Naive thymus-derived CD4-positive, alpha-beta T cell (primary cell): ENCODE measurements around the gene RMDN3. TPM values are rescaled to one million over a fixed set of nuclear protein-coding genes. Genes with fewer than 3 reads are reported as not detected.
A peak's percentile ranks its signal among the peaks of the same experiment; 100 is the strongest.

Source experiments
- ATAC-seq: fragments of 150-1000 bp; cut with Tn5 transposase; 2 replicates; pipeline ENCODE4 v1.10.0; 2021; ENCODE audit warnings: mild to moderate bottlenecking, moderate library complexity
- CTCF ChIA-PET: fragments of 350-600 bp; sonication (Branson Sonifier 250); formaldehyde crosslinking; loops from one replicate; lab custom pipeline; 2021; ENCODE audit warnings: antibody characterized with exemption; lab: Charles Lee
- POLR2A ChIA-PET: fragments of 350-600 bp; sonication (Branson Sonifier 250); formaldehyde crosslinking; loops from one replicate; lab custom pipeline; 2021; ENCODE audit warnings: antibody characterized with exemption, inconsistent platforms; lab: Charles Lee
- DNase-seq, 9 donors: peaks; one replicate each; pipeline versions ENCODE4 v3.0.0 to v3.0.0-alpha.2; 2020 to 2022; ENCODE audit warnings: mixed read lengths in 1 of 9
- H3K27ac ChIP-seq: one replicate; pipeline ENCODE4 v1.7.0; 2013; ENCODE audit warnings: mild to moderate bottlenecking, low read depth, low read length, moderate library complexity
- H3K27me3 ChIP-seq, 2 donors: one replicate each; pipeline ENCODE4 v1.7.0; 2013; ENCODE audit warnings: low read length in 2 of 2, mild to moderate bottlenecking in 2 of 2, moderate library complexity in 2 of 2; ENCODE audit not compliant: control insufficient read depth in 2 of 2, insufficient read depth in 2 of 2
- H3K36me3 ChIP-seq, 3 experiments: 1 replicate in 2 of 3; 2 replicates in 1 of 3; pipeline ENCODE4 v1.7.0; 2013; ENCODE audit warnings: low read length in 3 of 3, mild to moderate bottlenecking in 3 of 3, moderate library complexity in 1 of 3; ENCODE audit not compliant: insufficient read depth in 3 of 3, control insufficient read depth in 2 of 3
- H3K4me1 ChIP-seq, 2 donors: one replicate each; pipeline ENCODE4 v1.7.0; 2013; ENCODE audit warnings: low read length in 2 of 2, mild to moderate bottlenecking in 2 of 2, moderate library complexity in 1 of 2; ENCODE audit not compliant: control insufficient read depth in 2 of 2, insufficient read depth in 2 of 2
- H3K4me3 ChIP-seq: 2 replicates; pipeline ENCODE4 v1.7.0; 2013; ENCODE audit warnings: mild to moderate bottlenecking, low read length
- H3K9me3 ChIP-seq, 3 experiments: 1 replicate in 2 of 3; 2 replicates in 1 of 3; pipeline ENCODE4 v1.7.0; 2013; ENCODE audit warnings: low read length in 3 of 3; ENCODE audit not compliant: control insufficient read depth in 2 of 3
- H3K27ac Mint-ChIP-seq, 9 donors: one replicate each; pipeline ENCODE4 v1.8.0; 2020 to 2022; ENCODE audit warnings: mixed read lengths in 9 of 9, mild to moderate bottlenecking in 8 of 9, moderate library complexity in 5 of 9, inconsistent platforms in 2 of 9
- H3K27me3 Mint-ChIP-seq, 5 donors: one replicate each; pipeline ENCODE4 v1.8.0; 2021 to 2022; ENCODE audit warnings: mixed read lengths in 5 of 5, mild to moderate bottlenecking in 1 of 5
- H3K36me3 Mint-ChIP-seq, 5 donors: one replicate each; pipeline ENCODE4 v1.8.0; 2020 to 2022; ENCODE audit warnings: mixed read lengths in 5 of 5, mild to moderate bottlenecking in 3 of 5, inconsistent platforms in 1 of 5
- H3K4me1 Mint-ChIP-seq, 7 donors: one replicate each; pipeline ENCODE4 v1.8.0; 2020 to 2022; ENCODE audit warnings: mixed read lengths in 7 of 7, mild to moderate bottlenecking in 3 of 7, inconsistent platforms in 1 of 7
- H3K4me3 Mint-ChIP-seq, 10 donors: one replicate each; pipeline ENCODE4 v1.8.0; 2020 to 2022; ENCODE audit warnings: mild to moderate bottlenecking in 10 of 10, mixed read lengths in 10 of 10, moderate library complexity in 6 of 10, inconsistent platforms in 2 of 10
- H3K9me3 Mint-ChIP-seq, 11 donors: one replicate each; pipeline ENCODE4 v1.8.0; 2020 to 2022; ENCODE audit warnings: mixed read lengths in 11 of 11, mild to moderate bottlenecking in 4 of 11, inconsistent platforms in 1 of 11, moderate library complexity in 1 of 11
- intact Hi-C, 2 donors: fragments of 100-400 bp; cut with micrococcal nuclease; formaldehyde crosslinking; loops; one replicate each; pipeline ENCODE4 v1.15.1; 2023
- polyA plus RNA-seq, 2 donors: library from polyadenylated mRNA; unstranded; fragments of 300-500 nt; fragmentation: Illumina TruSeq; gene quantifications; one replicate each; pipeline ENCODE4 v1.2.3, GENCODE V29; 2021
- total RNA-seq, 6 experiments: library from RNA in 5 of 6; stranded (reverse) in 5 of 6; gene quantifications; 1 replicate in 5 of 6; 2 replicates in 1 of 6; pipeline ENCODE4 v1.2.3 and lab custom pipeline; 2021 to 2026

RMDN3 gene
- total and polyA plus RNA-seq, 7 experiments from 2014 or later, result 15.7 to 44.0 (median 21.6) TPM

DNA sequence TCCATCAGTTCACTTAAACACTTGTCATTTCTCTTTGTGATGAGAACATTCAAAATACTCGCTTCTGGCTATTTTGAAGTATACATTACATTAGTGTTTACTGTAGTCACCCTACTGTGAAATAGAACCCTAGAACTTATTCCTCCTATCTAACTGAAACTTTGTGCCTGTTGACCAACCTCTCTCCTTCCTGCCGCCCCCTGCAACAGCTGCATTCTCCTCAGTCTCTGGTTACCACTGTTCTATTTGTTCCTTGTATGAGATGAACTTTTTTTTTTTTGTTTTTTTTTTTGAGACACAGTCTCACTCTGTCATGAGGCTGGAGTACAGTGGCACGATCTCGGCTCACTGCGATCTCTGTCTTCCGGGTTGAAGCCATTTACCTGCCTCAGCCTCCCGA lies 57.1 kb downstream of the RMDN3 start:
- H3K27ac ChIP-seq, result no peak overlapping the region
- no peaks in the 10 kb centered on the region for H3K9me3 ChIP-seq
- peaks cover 0 to 3% (median 0%) of the 10 kb centered on the region in 3 experiments for H3K36me3 ChIP-seq
- intact Hi-C loops, result loop anchor here in 1 of 2 donors (5.0 to 10.0 kb wide), 2 partner anchors 44 to 537 kb away; partner anchors contain the start of genes CHP1 and EXD1
- POLR2A ChIA-PET, result interaction anchor here (1.1 kb wide), 1 partner anchor 105 kb away, joined by 3 read pairs; no protein-coding TSS in a partner anchor
- no peak overlapping the region for H3K4me3 ChIP-seq
- DNase-seq (no peak), ATAC-seq (no peak)
- peaks cover 10% of the 10 kb centered on the region in 2 donors for H3K4me1 ChIP-seq
- H3K4me3 Mint-ChIP-seq, result peak overlapping the region in 3 of 10 donors; percentile 19 to 26 (median 21)
- H3K4me1 Mint-ChIP-seq, result peaks cover 11 to 54% (median 19%) of the 10 kb centered on the region in 7 donors
- no peaks in the 10 kb centered on the region for H3K27me3 Mint-ChIP-seq
- peaks cover 0 to 19% (median 3%) of the 10 kb centered on the region in 5 donors for H3K36me3 Mint-ChIP-seq
- H3K9me3 Mint-ChIP-seq, result no peaks in the 10 kb centered on the region
- no peaks in the 10 kb centered on the region for H3K27me3 ChIP-seq
- CTCF ChIA-PET, result interaction anchor here (0.9 kb wide), 1 partner anchor 257 kb away, joined by 3 read pairs; the partner anchor contains the start of gene BAHD1
- peak overlapping the region in 1 of 9 donors; percentile 35 for H3K27ac Mint-ChIP-seq

DNA sequence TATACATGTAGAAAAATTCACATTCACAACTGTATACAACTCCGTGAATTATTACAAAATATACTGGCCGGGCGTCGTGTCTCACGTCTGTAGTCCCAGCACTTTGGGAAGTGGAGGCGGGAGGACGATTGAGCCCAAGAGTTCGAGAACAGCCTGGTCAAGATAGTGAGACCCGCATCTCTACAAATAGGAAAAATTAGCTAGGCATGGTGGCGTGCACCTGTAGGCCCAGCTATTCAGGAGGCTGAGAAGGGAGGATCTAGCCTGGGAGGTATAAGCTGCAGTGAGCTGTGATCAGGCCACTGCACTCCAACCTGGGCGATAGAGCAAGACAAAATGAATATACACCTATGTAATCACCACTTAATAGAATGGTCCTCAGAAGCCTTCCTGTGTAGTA lies 58.8 kb downstream of the RMDN3 start:
- ChIA-PET CTCF (no interaction called here), POLR2A (interaction anchor here (1.1 kb wide), 1 partner anchor 40 kb away, joined by 3 read pairs; no protein-coding TSS in a partner anchor)
- Mint-ChIP-seq H3K27me3 (no peaks in the 10 kb centered on the region), H3K4me3 (peak overlapping the region in 9 of 10 donors; percentile 36 to 100 (median 95)), H3K27ac (peak overlapping the region in 2 of 9 donors; percentile 39 to 100), H3K36me3 (peaks cover 0 to 19% (median 3%) of the 10 kb centered on the region in 5 donors), H3K9me3 (no peaks in the 10 kb centered on the region), H3K4me1 (peaks cover 14 to 52% (median 22%) of the 10 kb centered on the region in 7 donors)
- Histone ChIP-seq H3K9me3 (no peaks in the 10 kb centered on the region), H3K27me3 (no peaks in the 10 kb centered on the region), H3K4me1 (peaks cover 10% of the 10 kb centered on the region in 2 donors), H3K4me3 (no peak overlapping the region), H3K27ac (no peak overlapping the region), H3K36me3 (peaks cover 0 to 11% (median 0%) of the 10 kb centered on the region in 3 experiments)
- intact Hi-C loops, result loop anchor here in 1 of 2 donors (5.0 to 10.0 kb wide), 2 partner anchors 46 to 539 kb away; partner anchors contain the start of genes CHP1 and EXD1
- no peak for DNase-seq
- ATAC-seq, result no peak

DNA sequence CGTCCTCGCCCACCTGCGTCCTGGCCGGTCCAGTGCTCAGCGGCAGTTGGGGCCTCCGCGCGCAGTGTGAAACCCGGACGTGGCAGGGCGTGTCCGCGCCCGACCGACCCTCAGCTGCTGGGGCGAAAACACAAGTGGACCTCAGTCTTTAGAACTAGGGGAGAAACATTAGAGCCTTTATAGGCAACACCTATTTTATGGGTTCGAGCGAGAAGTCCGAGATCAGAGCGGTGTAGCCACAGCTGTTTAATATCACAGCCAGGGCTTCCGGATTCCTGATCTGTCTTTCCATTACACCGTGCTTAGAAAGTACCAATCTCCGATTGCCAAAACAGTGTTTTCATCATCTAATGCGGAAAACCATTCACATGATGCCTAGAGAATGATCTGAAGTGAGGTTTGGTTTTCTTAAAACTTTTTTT lies 59.6 kb downstream of the RMDN3 start:
- Mint-ChIP-seq H3K27me3 (no peaks in the 10 kb centered on the region), H3K36me3 (peaks cover 0 to 16% (median 3%) of the 10 kb centered on the region in 5 donors), H3K9me3 (no peaks in the 10 kb centered on the region), H3K27ac (peak overlapping the region; percentile 81 to 100 (median 98)), H3K4me1 (peaks cover 14 to 48% (median 22%) of the 10 kb centered on the region in 7 donors), H3K4me3 (peak overlapping the region; percentile 93 to 100 (median 95))
- ATAC-seq (no peak), DNase-seq (peak in 4 of 9 donors; percentile 6 to 54 (median 12))
- H3K36me3 ChIP-seq, result peaks cover 0 to 11% (median 0%) of the 10 kb centered on the region in 3 experiments
- CTCF ChIA-PET, result interaction anchor here (0.7 to 1.5 kb wide), 2 partner anchors 59 to 199 kb away, joined by 3 to 6 read pairs; partner anchors contain the start of gene VPS18
- no peaks in the 10 kb centered on the region for H3K9me3 ChIP-seq
- H3K4me1 ChIP-seq, result peaks cover 10% of the 10 kb centered on the region in 2 donors
- intact Hi-C loops, result loop anchor here (1.0 to 10.0 kb wide), 11 partner anchors 16 to 637 kb away; partner anchors contain the start of genes DNAJC17 (in 2 of the 2), KNL1 (in 2 of the 2), RMDN3 (in 2 of the 2) and ZFYVE19 (in 2 of the 2)
- H3K4me3 ChIP-seq, result peak overlapping the region; percentile 97
- peak overlapping the region; percentile 91 for H3K27ac ChIP-seq
- no peaks in the 10 kb centered on the region for H3K27me3 ChIP-seq
- POLR2A ChIA-PET, result interaction anchor here (0.6 to 2.9 kb wide), 22 partner anchors 13 to 1511 kb away, joined by 3 to 21 read pairs (median 5); partner anchors contain the start of genes C15orf62, CCDC32, DNAJC17 and GCHFR

DNA sequence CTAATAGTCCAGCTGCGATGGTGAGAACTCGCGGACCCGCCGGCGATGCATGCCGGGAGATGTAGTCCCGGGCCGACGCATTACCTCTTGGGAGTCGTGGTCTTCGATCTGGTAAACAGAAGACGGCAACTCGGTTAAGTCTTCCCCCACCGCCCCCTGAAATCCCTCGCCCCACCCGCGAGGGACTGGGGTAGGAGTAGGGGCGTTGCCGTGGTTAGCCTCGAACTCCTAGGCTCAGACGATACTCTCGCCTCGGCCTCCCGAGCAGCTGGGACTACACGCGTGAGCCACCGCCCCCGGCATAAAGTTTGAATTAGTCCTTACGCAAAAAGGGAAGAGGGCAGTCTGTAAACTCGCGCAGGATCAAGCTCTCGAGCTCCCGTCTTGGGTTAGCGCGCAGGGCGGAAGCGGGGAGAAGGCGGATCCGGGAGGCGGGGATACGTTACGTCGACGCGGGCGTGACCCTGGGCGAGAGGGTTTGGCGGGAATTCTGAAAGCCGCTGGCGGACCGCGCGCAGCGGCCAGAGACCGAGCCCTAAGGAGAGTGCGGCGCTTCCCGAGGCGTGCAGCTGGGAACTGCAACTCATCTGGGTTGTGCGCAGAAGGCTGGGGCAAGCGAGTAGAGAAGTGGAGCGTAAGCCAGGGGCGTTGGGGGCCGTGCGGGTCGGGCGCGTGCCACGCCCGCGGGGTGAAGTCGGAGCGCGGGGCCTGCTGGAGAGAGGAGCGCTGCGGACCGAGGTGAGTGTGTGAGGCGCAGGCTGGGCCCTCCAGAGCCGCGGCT lies 60.2 kb downstream of the RMDN3 start, which contains the start of gene RAD51:
RAD51 (plus strand) TSS at position 487 of the 781 bp plus-strand sequence. CDS start 3,585 bp downstream, outside the sequence.
- Mint-ChIP-seq H3K4me3 (peak within 1 kb of the TSS; percentile 93 to 100 (median 95)), H3K27ac (peak within 1 kb of the TSS; percentile 95 to 100 (median 99)), H3K4me1 (peaks cover 14 to 42% (median 22%) of the 10 kb centered on the region in 7 donors), H3K36me3 (peaks cover 0 to 16% (median 3%) of the 10 kb centered on the region in 5 donors), H3K27me3 (no peaks in the 10 kb centered on the region), H3K9me3 (no peaks in the 10 kb centered on the region)
- no peaks in the 10 kb centered on the region for H3K27me3 ChIP-seq
- H3K4me1 ChIP-seq, result peaks cover 10% of the 10 kb centered on the region in 2 donors
- intact Hi-C loops, result loop anchor here (1.0 to 10.0 kb wide), 14 partner anchors 16 to 722 kb away; partner anchors contain the start of genes DNAJC17 (in 2 of the 2), KNL1 (in 2 of the 2), RMDN3 (in 2 of the 2) and VPS18 (in 2 of the 2)
- H3K4me3 ChIP-seq, result peak within 1 kb of the TSS; percentile 97
- peak; percentile 97 for ATAC-seq
- no peaks in the 10 kb centered on the region for H3K9me3 ChIP-seq
- peaks cover 0 to 11% (median 0%) of the 10 kb centered on the region in 3 experiments for H3K36me3 ChIP-seq
- CTCF ChIA-PET, result interaction anchor here (0.6 to 1.5 kb wide), 4 partner anchors 17 to 592 kb away, joined by 3 to 6 read pairs (median 4); partner anchors contain the start of gene VPS18
- peak within 1 kb of the TSS; percentile 91 for H3K27ac ChIP-seq
- POLR2A ChIA-PET, result interaction anchor here (0.6 to 2.9 kb wide), 27 partner anchors 8 to 1512 kb away, joined by 3 to 21 read pairs (median 5); partner anchors contain the start of genes C15orf62, CCDC32, DNAJC17 and GCHFR
- DNase-seq, result peak; percentile 81 to 93 (median 92)

DNA sequence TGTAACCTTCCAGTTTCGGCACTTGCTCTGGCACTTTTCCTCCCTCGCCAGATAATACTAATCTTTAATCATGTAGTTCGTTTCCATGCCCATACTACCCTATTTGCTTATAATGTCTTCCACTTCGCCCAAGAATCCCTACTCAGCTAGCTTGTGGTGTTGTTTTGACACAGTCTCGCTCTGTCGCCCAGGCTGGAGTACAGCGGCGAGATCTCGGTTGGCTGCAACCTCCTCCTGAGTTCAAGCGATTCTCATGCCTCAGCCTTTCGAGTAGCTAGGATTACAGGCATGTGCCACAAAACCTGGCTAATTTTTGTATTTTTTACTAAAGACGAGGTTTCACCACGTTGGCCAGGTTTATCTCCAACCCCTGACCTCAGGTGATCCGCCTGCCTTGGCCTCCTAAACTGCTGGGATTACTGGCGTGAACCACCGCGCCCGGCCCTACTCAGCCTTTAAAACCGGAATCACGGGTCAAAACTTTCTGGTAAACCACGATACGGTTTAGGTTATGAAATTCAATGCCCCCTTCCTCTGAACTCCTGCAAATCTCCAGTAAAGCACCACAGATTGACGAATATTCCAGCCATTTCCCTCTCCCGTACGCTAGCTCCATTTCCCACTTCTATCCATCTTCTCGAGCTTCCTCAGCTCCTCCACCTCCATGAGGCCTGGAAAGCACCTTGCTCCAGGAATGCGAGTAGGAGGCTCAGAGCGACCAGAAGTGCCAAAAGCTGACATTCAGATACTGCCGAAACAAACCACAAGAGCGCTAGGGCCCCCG lies 61.0 kb downstream of the RMDN3 start:
- H3K4me1 ChIP-seq, result peaks cover 10% of the 10 kb centered on the region in 2 donors
- H3K9me3 ChIP-seq, result no peaks in the 10 kb centered on the region
- Mint-ChIP-seq H3K36me3 (peaks cover 0 to 16% (median 3%) of the 10 kb centered on the region in 5 donors), H3K4me3 (peak overlapping the region; percentile 93 to 100 (median 95)), H3K9me3 (no peaks in the 10 kb centered on the region), H3K4me1 (peaks cover 17 to 41% (median 24%) of the 10 kb centered on the region in 7 donors), H3K27me3 (no peaks in the 10 kb centered on the region), H3K27ac (peak overlapping the region; percentile 95 to 100 (median 99))
- H3K27me3 ChIP-seq, result no peaks in the 10 kb centered on the region
- CTCF ChIA-PET, result interaction anchor here (0.6 to 1.5 kb wide), 3 partner anchors 16 to 593 kb away, joined by 3 to 6 read pairs (median 4); partner anchors contain the start of gene VPS18
- H3K36me3 ChIP-seq, result peaks cover 0 to 16% (median 0%) of the 10 kb centered on the region in 3 experiments
- H3K4me3 ChIP-seq, result peak overlapping the region; percentile 97
- intact Hi-C loops, result loop anchor here (1.0 to 10.0 kb wide), 7 partner anchors 71 to 723 kb away; partner anchors contain the start of genes BAHD1 (in 1 of the 2), CCDC32 (in 1 of the 2), CHP1 (in 1 of the 2) and EXD1 (in 1 of the 2)
- POLR2A ChIA-PET, result interaction anchor here (0.6 to 2.9 kb wide), 21 partner anchors 9 to 589 kb away, joined by 3 to 21 read pairs (median 7); partner anchors contain the start of genes C15orf62, CCDC32, DNAJC17 and GCHFR
- ATAC-seq, result no peak
- peak overlapping the region; percentile 91 for H3K27ac ChIP-seq
- DNase-seq, result peak in 2 of 9 donors; percentile 4 to 9
